ENCODE data around the gene BPIFB2.
"Not testable (repeated sequence)": the region's sequence is repeated elsewhere in the genome, so short reads cannot be mapped to it uniquely, and the experiment has no call there.

The BPIFB2 gene

DNA sequence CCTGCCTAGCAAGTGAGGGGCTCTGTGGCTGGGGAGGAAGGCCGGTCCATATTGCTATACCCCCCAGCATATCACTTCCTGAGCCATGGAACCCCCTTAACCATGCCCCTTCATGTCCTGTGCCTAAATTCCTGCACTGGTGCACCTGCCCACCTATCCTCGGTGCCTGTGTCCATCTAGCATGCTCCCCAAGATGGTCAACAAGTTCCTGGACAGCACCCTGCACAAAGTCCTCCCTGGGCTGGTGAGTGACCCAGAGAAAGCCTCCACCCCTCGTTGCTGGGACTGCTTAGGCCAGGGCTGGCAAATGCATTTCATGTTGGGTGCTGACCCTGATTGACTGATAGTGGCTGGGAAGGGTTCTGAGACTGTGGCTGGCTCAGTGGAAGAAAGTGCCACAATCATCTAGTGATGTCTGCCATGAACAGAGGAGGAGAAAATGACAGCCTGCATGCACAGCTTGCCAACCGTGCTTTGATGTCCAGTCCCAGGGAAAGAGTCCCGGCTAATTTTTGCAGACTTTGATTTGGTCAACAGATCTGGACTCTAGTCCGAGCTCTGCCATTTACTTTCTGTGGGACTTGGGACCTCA lies 27.5 kb downstream of the BPIFB2 start:
- DNase-seq (ENCODE audit: extremely low read depth in 1 of 2, low read depth in 1 of 2) = no peak

DNA sequence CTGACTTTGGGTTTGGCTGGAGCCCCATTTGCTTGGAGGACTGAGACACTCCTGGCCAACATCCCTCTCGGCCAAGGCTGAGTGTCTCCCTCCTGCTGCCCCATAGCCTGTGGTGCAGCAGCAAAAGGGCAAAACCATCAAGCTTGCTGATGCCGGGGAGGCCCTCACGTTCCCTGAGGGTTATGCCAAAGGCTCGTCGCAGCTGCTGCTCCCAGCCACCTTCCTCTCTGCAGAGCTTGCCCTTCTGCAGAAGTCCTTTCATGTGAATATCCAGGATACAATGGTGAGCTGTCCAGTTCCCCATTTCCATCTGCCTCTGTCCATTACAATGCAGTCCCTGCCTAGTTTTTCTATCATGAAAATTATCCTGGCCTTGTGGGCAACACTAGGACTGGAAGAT lies 30.0 kb downstream of the BPIFB2 start:
- DNase-seq (ENCODE audit: extremely low read depth in 1 of 2, low read depth in 1 of 2) = no peak

DNA sequence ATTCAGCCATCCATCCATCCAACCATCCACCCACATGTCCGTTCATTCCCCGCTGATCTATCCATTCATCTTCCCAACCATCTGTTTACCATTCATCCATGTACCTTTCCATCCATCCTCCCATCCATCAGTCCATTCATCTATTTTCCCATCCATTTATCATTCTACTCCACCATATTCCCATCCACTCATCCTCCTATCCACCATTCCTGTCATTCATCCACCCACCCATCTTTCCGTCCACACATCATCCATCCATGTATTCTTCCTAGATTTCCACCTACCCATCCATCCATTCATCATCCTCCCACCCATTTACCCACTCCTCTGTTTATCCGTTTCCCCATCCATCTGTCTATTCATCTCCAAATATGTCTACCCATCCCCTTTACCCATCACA lies 30.7 kb downstream of the BPIFB2 start:
- no peak for DNase-seq (ENCODE audit: extremely low read depth in 1 of 2, low read depth in 1 of 2)

DNA sequence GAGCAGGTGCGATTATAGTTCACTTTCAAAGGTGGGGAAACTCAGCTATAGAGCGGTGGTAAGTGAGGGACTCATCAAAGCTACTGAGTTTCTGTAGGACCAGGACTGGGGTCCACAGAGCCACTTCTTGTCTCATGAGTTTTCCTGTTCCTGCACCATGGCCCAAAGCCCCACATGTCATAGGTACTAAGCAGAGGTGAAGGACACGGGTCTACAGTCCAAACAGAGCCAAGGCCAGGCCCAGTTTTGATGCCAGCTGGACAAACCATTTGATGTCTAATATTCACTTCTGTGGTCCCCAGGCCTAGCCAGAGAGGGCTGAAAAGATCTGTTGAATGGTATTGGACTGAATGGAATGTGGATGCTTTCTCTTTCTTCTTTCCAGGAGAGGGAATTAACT lies 34.9 kb downstream of the BPIFB2 start:
- DNase-seq (ENCODE audit: extremely low read depth in 1 of 2, low read depth in 1 of 2) = no peak

DNA sequence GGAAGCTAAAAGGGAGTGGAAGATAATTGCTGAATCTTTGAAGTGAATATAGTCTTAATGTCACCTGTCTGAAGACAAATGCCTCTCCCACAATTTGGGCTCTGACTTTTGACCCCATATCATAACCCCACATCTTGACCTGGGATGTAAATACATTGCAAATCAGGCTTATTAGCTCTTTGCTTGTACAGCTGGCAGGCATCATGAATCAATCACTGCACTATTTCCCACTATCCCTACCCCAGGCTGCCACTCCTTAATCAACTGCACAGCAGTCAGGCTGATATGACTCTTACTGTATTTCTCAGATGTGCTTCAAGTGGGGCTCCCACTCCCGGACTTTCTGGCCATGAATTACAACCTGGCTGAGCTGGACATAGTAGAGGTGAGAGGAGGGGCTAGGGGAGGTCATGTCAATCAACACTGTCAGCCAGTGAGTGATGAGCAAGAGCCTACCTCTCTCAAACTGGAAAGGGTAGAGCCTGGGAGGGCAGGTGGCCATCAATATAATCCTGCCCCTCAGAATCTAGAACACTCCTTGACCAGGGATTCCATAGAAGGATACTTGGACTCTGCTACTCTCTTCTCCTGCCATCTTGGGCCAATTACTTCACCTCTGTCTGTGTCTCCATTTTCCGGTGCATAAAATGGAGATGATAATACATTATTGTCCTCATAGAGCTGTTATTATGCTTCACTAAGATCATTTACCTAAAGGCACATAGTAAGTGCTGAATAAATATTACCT lies 35.7 kb downstream of the BPIFB2 start:
- no peak for DNase-seq (ENCODE audit: extremely low read depth in 1 of 2, low read depth in 1 of 2)

DNA sequence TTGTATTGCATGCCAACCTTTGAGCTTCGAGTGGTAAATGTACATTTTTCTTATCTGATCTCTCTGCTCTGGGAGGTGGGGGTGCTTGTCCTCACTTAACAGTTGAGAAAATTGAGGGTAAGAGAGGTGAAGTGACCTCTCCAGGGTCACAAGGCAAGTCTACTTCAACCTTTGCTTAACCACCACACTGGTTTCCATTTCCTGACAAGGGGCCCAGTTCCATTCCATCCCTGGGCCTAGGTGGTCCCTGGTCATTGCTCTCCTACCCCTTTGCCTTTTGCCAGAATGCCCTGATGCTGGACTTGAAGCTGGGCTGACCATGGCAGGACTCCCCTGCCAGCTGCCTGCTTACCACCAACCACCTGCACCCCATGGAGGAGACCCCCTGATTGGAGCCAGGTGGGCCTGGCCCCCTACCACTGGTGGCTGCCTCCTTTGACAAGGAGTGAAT lies 36.3 kb downstream of the BPIFB2 start:
- no peak for DNase-seq (ENCODE audit: extremely low read depth in 1 of 2, low read depth in 1 of 2)

DNA sequence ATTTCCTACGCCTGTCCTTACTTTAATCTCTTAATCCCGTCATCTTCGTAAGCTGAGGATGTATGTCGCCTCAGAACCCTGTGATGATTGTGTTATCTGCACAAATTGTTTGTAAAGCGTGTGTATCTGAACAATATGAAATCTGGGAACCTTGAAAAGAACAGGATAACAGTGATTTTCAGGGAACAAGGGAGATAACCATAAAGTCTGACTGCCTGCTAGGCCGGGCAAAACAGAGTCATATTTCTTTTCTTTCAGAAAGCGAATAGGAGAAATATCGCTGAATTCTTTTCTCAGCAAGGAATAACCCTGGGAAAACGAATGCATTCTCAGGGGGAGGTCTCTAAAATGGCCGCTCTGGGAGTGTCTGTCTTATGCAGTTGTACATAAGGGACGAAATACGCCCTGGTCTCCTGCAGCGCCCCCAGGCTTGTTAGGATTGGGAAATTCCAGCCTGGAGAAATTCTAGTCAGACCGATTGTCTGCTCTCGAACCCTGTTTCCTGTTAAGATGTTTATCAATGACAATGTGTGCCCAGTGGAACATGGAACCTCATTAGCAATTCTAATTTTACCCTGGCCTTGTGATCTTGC lies 37.7 kb downstream of the BPIFB2 start:
- DNase-seq (ENCODE audit: extremely low read depth in 1 of 2, low read depth in 1 of 2) = not testable (repeated sequence)

DNA sequence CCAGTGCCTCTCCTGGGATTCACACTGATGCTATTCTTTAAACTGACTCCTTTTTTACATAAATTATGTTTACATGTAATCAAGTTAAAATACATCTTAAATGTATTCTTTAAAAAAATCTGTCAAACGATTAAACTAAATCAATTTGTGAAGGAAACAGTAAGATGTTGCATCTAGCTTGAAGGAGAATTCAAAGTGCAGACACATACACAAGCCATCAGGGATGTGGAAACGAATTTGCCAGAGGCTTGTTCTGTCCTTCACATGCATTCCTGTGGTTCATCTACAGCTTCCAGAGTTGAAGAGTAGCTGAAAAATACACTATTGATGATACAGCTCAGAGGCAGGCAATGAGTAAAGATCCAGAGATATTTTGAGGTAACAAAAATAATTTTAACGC lies 38.9 kb downstream of the BPIFB2 start:
- DNase-seq (ENCODE audit: extremely low read depth in 1 of 2, low read depth in 1 of 2) = no peak

DNA sequence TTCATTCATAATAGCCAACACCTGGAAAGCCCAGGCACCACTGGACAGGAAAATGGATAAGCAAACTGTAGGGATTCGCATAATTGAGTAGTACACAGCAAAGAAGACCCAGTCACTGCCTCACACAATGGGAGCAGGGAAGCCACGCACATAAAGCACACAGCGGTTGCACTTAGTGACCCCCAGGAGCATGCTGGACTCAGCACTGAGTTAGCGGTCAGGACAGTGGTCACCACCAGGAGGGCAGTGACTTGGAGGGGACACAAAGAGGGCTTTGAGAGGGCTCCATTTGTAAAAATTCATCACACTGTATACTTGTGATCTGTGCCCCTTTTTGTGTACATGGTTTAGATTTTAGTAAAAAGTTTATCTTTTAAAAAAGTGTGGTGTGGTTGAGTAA lies 43.8 kb downstream of the BPIFB2 start:
- no peak for DNase-seq (ENCODE audit: extremely low read depth in 1 of 2, low read depth in 1 of 2)

DNA sequence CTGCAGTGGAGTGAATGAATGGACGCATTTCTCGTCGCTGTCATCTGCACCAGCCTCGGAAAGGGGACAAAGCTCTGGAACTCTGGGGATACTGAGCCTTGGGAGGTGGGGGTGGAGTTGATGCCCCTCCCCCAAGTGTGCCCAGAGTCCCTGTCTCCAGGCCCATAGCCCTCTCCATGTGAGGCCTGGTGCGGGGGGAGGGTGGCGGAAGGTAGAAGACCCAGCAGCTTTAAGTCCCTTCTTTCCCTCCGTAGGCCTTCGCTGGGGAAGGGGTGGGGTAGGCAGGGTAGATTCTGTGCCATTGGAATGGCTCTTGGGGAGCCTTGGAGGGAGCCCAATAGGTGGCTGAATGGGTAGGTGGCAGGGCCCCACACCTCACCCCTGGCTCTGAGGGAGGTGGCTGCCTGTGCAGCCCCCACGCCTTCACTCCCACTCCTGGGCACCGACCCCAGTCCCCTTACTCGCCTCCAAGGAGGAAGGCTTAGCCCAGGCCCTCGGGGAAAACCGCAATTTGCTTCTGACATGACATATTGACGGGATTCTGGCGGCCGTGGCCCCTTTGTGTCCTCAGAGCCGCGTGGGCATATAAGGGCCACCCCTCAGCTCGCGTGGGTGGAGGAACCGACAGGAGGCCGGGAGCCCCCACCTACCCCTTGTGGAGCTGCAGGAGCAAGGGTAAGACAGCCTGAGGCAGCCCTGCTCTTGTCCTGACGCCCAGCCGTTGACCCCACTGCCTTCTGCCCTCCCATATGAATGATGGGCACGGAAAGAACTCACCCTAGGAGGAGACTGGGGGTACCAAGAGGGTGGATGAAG lies 46.0 kb downstream of the BPIFB2 start, which contains the start of gene BPIFB3:
Gene BPIFB3, plus strand, starts transcription at position 613 of the 816 bp plus-strand sequence. CDS start 1,533 bp downstream, outside the sequence.
- no peak for DNase-seq (ENCODE audit: extremely low read depth in 1 of 2, low read depth in 1 of 2)

DNA sequence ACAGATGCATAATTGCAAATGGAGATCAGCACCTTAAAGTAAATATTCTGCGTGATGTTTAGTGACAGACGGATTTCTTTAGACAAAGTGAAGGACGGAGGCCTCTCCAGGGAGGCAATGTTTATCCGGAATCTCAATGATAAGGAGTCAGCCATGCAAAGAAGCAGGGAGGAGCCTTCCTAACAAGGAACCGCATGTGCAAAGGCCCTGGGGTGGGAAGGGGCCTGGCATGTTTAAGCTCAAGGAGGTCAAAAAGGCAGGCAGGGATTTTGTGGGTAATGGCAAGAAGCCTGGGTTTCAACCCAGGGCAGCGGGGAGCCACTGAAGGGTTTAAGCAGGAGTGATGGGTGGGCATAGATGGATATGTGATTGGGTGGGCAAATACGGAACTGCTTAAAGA lies 46.9 kb downstream of the BPIFB2 start:
- DNase-seq (ENCODE audit: extremely low read depth in 1 of 2, low read depth in 1 of 2) = no peak

DNA sequence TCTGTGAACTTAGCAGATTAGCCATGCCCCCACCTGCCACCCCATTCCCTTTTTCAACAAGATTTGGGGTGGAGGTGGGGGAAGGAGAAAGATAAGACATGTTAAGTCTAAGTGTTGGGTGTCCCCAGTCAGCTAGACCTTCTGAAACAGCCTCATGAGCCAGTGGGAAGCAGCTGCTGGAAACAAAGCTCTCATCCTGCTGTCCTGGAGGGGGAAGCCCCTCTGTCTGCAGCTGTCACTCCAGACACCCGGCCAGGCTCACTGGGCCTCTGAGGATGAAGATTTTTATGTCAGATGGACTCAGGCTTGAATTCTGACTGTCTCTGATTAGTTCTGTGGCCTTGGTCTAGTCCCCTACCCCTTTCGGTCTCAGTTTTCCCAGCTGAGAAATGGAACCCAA lies 47.3 kb downstream of the BPIFB2 start:
- no peak for DNase-seq (ENCODE audit: extremely low read depth in 1 of 2, low read depth in 1 of 2)

DNA sequence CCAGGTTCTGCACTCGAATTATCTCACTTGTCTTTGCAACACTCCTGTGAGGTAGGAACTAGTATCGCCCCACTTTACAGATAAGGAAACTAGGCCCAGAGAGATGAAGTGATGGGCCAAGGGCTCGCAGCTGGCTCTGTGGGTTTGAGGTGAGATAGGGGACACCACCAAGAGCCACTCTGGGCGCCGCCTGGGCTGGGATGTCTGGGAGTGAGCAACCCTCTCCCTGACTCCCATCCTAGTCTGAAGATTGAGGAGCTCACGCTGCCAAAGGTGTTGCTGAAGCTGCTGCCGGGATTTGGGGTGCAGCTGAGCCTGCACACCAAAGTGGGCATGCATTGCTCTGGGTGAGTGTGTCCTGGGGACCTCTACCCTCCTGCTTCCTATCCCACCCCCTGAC lies 51.6 kb downstream of the BPIFB2 start:
- DNase-seq (ENCODE audit: extremely low read depth in 1 of 2, low read depth in 1 of 2) = no peak

DNA sequence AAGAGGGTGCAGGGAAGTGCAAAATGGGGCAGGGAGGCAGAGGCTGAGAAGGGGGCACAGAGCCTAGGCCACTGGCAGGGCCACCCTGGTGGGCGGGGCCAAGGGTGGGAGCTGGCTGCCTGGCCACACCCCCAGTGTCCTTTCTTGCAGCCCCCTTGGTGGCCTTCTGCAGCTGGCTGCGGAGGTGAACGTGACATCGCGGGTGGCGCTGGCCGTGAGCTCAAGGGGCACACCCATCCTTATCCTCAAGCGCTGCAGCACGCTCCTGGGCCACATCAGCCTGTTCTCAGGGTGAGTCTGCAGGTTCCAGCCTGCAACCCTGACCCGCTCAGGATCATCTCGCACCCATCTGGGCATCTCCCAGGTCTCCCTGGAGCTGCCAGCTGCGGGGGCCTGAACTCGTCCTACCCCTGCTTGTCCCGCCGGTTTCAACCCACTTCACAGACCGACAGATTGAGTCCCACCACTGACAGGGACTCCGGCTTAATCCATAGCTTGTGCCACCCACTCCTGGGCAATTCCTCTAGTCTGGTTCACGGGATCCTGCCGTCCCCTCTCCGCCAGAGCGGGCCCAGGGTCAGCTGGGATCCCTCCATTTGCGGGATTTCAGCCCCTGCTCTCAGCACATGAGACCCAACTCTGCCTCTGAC lies 52.4 kb downstream of the BPIFB2 start:
- no peak for DNase-seq (ENCODE audit: extremely low read depth in 1 of 2, low read depth in 1 of 2)

DNA sequence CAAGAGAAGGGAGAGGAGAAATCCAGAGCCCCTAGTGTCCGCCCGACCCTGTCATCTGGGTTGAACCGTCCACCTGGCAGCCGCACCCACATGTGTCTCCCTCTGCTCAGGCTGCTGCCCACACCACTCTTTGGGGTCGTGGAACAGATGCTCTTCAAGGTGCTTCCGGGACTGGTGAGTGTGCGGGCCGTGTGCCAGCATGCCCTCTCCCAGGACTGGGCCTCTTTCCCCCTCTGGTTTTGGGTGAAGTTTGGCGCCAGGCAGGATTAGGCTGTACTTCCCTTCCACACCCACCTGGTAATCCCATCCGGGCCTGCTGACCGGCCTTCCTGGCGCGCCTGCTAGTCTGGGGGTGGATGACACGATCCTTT lies 54.1 kb downstream of the BPIFB2 start:
- DNase-seq (ENCODE audit: extremely low read depth in 1 of 2, low read depth in 1 of 2) = no peak

DNA sequence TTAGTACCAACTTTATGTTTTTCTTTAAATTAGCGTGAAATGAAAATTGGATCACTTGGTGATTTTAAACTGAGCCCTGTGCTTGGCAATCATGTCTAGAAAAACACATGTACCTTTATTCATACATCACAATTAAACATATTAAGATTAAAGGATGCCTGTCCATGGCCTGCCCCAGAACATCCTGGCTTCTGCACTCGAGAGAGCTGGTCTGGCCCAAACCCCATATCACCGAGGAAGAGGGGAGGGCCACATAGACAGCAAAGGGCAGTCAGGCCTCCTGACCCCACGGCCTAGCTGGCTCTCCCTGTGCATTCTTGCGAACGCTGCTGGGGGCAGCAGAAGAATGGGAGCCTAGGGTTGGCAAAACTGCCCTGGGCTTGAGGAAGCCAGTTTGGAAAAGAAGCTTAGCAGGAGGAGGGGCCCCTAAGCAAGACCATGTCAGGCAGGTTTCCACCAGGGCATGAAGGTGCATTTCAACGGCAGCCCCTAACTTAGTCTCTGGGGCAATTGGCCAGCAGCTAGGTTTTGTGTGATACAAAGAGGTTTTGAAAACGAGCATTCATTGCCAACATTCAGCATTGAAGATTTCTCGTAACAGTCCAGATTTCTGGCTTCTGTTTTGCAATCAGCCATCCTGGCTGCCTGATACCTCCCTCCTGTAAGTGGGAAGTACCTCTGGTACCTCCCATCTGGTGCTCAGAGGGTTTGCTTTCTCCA lies 54.8 kb downstream of the BPIFB2 start:
- no peak for DNase-seq (ENCODE audit: extremely low read depth in 1 of 2, low read depth in 1 of 2)

DNA sequence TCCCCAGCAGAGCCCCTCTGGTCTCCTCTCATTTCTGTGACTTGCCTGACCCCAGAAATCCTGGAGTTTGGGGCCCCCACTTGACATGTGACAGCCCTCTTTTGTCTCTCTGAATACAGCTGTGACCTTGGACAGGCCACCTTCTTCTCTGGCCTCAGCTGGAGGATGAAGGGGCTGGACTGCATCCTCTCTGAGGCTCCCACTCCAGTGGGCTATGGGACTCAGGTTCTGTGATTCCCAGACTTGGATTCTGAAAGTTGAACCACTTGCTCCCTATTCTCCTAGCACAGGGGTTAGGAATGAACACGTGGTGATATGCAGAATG lies 55.3 kb downstream of the BPIFB2 start:
- no peak for DNase-seq (ENCODE audit: extremely low read depth in 1 of 2, low read depth in 1 of 2)

DNA sequence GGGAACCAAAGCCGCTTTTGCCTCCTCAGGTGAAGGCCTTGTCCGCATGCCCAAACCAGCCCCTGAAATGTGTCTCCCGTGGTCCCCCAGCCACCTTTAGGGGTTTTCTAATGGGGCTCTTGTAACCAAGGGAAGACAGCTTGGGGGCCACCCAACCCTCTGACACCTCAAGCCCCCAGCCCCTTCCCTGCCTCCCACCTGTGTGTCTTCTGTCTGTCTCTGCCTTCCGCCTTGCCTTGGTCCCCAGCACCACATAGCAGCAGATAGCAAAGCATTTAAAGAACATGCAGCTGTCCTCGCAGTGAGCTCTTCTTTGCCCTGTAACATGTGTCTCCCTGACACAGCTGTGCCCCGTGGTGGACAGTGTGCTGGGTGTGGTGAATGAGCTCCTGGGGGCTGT lies 55.8 kb downstream of the BPIFB2 start:
- no peak for DNase-seq (ENCODE audit: extremely low read depth in 1 of 2, low read depth in 1 of 2)

DNA sequence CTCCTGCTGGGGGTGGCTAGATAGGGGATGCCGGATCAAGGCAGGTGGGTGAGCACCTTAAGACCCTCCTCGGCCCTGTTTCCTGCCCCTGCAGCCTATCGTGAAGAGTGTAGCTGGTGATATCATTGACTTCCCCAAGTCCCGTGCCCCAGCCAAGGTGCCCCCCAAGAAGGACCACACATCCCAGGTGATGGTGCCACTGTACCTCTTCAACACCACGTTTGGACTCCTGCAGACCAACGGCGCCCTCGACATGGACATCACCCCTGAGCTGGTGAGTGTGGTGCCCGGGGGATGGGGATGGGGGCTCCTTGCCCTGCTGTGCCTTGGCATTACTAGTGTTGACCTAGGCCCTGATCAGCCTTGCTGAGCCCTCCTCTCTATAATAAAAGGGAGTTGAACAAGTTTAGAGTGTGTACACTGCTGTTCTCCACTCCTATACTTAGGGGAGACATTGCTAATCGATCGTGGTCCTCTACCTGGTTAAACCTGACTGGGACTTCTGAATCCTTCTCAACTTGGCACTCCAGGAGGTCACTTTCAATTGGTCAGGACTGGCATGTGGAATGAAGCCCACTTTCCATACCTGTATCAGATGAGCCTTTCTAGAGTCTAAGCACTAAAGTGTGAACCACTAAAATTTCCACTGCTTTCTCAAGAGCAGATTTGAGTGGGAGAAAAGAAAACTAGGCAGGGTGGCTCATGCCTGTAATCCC lies 57.2 kb downstream of the BPIFB2 start:
- DNase-seq (ENCODE audit: extremely low read depth in 1 of 2, low read depth in 1 of 2) = no peak

DNA sequence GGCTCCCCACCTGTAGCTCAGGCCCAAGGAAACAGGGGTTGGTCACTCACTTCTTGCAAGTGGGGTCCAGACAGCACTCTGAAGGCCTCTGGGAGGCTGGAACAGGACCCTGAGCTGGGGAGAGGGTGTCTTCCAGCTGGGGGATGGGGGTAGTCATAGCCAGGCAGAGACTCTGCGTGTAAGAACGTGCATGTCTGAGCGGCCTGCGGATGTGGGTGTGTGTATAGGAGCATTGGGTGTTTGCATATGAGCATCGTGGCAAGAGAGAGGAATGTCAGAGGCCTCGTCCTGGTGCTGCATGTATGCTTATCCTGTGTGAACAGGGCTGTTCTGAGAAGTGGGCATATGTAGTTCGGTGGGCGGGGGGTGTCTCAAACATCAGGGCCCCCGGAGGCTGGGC lies 58.3 kb downstream of the BPIFB2 start:
- no peak for DNase-seq (ENCODE audit: extremely low read depth in 1 of 2, low read depth in 1 of 2)

Measured in stimulated activated CD8-positive, alpha-beta memory T cell treated with anti-CD3 and anti-CD28 coated beads, Interleukin-7, amount 100 ng/mL, for 48 hours (primary cell).